Stimulated activated CD4-positive, alpha-beta T cell treated with anti-CD3 and anti-CD28 coated beads, Interleukin-15, amount 100 ng/mL, for 48 hours (primary cell): Measurements from ENCODE around the gene IL1RAPL2.

Source experiments
- DNase-seq, 2 donors: peaks; one replicate each; pipeline ENCODE4 v3.0.0-alpha.2; 2020; ENCODE audit warnings: low read depth in 2 of 2

The IL1RAPL2 gene

DNA sequence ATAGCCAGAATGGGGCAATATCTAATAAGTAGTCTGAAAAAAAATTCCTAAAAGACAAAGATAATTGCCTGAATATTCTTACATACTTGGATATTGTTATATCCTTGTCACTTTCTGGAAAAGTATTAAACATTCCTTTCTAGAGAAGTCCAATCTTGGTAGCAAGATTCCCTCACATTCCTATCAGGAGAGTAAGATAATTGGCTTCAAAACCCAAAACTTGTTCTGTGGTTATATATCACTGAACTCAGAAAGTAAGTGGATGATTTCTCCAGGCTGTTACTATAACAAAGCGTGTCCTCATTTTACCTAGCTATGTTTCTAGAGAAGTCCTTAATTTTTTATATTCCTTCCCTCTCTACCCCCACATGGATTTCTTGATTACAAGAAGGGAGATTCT, 700.5 kb downstream of the IL1RAPL2 start:
- DNase-seq: no peak

DNA sequence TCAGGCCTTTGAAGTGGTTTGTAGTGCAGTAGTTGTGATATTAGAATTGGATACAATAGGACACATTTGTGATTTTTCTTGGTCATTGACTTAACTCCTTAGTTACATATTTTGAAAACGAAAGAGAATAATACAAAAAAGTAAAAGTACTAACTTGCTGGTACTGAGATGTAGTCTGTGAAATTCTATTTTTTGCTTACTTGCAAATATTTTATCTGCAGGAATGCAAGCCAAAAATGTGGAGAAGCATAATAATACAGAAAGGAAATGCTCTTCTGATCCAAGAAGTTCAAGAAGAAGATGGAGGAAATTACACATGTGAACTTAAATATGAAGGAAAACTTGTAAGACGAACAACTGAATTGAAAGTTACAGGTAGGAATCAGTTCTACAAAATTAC, 701.2 kb downstream of the IL1RAPL2 start:
- DNase-seq: no peak

DNA sequence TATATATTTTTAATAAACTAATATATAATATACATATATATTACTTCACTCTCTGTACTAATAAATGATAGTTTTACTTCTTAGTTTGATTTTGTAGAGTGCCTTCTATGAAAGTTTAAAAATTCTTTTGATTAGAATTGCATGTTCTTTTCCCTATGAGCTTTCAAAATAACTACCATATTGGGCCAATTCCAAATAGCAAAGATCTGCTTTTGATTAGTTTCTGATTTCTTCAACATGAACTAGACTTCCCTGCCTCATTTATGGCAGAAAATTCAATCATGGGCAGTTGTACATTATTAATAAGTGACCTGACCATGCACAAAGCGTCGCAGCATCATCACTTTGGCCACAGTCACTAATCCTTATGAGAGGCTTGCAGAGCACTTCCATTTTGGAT, 703.4 kb downstream of the IL1RAPL2 start:
- DNase-seq: no peak

DNA sequence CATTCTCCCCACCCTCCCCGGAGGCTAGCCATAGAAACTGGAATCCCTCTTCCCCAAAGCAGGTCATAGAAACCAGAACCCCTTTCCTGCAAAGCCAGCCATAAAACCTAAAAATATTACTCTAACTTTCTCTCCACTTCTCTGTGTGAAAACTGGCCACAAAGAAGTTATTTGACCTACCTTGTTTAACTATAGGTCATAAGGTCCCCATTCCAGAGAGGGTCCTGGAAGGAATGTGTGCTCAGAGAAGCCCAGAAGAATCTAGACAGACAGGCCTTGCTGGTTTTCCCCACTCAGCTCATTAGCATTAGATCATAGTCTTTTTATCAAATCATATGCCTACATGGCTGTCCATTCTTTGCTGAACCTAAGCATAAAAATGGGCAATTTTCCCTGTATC, 707.3 kb downstream of the IL1RAPL2 start:
- no peak for DNase-seq

DNA sequence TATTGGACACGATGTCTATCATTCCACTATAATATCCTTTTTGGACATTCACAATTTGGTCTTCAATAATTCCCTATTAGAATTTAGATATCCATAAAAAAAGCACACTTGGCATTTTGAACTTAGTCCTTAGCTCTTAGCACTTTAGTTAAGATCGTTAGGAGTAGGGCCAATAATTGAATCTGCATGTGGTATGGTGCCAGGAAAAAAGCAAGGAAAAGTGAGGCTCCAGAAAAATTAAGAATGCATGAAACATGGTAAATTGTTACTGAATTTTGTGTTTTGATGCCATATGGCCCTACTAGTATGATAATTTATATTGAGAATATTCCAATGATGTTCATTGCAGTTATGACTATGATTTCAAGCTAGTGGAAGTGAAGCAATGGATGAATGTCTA, 708.1 kb downstream of the IL1RAPL2 start:
- DNase-seq: no peak

DNA sequence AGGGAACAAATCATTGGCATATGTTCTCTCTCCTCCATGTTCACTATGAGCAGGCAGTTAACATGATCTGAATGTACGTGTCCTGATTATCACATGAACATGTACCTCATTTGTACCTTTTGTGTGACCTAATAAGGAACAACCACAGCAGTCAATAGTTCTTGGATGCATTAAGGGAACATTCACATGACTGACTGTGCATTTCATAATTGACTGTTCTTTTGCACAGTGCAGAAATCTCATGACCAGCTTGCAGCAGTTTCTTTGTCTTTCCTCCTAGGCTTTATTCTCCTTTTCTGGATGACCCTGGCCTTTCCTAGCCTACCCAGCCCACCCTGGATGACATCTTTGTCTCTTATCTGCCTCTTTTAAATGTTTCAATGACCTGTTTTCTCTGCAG, 711.1 kb downstream of the IL1RAPL2 start:
- no peak for DNase-seq

DNA sequence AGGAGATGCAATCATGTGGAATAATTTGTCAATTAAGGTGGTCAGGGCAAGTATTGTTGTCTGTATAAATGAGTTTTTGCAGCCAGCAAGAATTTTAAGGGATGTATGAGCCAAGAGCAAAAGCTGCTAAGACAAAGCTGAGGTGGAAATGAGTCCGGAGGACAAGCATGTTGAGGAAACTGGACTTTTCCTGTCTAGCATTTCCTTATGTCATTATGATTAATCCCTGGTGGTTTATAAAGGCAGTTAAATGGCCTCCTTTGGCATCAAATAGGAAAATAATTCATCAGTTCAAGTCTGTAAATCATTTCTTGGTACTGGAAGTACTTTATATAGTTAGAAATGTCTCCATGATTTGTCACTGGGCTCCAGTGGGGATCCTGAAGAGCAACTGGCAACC, 716.1 kb downstream of the IL1RAPL2 start:
- DNase-seq: no peak

DNA sequence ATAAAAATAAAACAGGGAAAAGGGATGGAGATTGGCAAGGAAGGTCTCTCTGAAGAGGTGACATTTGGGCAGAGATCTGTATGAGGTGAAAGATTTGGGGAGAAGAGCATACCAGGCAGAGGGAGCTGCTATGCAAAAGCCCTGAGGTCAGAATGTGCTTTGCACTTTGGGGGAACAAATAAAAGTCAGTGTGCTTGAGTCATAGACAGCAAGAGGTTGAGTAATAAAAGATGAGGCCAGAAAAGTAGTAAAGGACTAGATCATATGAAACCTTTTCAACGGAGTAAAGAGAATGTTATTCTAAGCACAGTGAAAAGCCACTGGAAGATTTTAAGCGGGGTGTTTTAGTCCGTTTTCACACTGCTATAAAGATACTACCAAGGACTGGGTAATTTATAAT, 731.0 kb downstream of the IL1RAPL2 start:
- no peak for DNase-seq

DNA sequence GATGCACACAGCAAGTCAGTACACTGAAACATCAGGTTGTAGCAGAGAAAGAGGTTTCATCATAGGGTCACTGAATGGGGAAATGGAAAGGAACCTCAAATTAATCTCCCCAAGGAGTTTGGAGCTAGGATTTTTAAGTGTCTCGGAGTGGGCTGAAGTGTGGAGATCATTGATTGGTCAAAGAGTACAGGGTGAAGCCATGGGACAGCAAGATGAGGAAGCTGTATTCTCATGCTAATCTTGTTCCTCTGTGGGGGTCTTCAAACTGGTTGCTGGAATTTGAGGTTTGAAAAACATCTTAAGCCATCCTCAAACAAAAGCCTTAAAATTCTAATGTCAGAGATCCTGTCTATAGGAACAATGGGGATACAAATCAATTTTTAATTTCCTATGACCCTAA, 733.3 kb downstream of the IL1RAPL2 start:
- no peak for DNase-seq

DNA sequence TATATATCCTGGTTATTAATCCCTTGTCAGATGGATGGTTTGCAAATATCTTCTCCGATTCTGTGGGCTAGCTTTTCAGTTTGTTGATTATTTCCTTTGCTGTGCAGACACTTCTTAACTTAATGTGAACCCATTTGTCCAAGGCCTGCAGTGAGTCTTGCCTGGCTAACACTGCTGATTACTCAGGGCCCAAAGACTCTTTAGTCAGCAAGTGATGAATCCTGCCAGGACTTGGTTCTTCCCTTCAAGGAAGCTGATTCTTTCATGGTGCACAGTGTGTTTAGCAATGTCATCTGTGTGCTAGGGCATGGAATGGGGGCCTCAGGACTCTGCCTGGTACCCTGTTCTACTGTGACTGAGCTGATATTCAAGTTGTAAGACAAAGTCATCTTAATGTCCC, 736.2 kb downstream of the IL1RAPL2 start:
- DNase-seq: no peak

DNA sequence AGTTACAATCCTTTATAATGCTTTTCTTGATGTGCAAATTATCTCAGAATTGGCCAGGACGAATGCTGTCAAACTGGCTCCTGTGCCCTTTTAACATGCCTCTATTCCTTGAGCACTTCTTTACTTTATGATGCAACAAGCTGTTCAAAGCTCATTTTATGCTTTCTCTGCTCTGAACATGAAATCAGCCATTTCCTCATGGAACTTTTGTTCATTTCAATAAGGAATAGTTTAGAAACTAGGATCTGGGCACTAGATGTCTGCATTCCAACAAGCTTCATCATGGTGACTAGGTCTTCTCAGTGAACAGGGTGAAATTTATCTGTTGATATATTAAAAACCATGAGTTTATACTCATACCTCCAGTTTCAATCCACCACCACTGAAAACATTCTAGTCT, 741.8 kb downstream of the IL1RAPL2 start:
- no peak for DNase-seq

DNA sequence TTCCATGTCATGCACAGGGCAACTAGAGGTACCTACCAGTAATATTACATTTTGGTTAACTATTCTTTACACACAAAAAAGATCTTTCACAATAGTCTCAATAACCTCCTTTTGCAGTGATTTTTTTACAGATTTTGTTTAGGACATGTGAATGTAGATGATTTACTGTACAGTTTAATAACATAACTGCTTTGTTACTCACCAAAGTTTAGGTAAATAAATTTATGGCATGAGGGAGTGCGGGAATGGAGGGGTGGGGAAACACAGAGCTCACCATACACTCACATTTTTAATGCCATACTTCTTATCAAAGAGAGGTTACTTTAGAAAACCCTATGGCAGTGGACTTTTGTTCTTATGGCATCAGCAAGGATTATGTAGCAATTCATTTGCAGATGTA, 747.6 kb downstream of the IL1RAPL2 start:
- no peak for DNase-seq

DNA sequence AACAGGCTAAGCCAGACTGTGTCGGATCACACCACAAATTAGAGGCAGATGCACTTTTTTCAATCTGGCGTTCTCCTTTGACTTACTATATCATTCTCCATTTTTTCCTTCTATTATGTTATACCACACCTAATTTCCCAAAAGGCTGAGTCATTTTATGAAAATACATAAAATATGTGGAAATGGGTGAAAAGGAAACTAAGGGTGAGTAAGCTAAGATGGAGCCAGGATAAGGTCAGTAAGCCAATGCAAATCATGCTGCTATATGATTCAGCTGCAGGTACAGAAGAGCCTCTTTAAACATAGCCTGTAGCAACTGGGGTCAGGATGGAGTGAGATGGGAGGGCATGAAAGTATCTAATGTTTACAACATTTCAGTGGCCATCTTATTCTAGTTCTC, 748.5 kb downstream of the IL1RAPL2 start:
- no peak for DNase-seq

DNA sequence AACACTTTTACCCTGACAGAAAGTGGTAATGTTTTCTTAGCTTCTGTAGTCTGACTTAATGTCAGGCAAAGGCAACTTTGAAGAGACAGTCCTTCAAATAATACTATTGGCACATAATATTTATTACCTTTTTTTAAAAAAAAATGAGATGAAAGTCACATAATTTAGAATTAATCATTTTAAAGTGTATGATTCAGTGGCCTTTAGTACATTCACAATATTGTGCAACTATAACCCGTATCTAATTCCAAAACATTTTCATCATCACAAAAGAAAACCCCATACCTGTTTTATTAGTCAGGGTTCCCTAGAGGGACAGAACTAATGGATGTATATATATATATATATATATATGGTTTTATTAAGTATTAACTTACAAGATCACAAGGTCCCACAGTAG, 749.2 kb downstream of the IL1RAPL2 start:
- no peak for DNase-seq

DNA sequence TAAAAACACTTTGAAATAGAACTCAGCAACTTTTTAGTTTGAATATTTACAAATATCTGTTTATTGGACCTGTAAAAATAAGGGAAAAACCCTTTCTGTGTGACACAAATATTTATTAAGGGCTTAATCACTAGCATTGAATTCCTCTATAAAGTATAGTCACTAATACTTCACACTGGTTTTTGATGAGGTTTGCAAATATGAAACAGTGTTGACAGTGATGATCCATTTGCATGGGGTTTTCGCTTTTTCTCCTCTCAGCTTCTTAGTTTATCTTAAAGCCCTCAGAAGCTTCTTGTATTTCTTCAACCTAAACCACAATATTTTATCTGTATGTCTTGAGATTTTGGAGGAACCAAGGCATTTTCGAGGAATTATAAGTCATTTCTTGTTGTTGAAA, 751.1 kb downstream of the IL1RAPL2 start:
- no peak for DNase-seq

DNA sequence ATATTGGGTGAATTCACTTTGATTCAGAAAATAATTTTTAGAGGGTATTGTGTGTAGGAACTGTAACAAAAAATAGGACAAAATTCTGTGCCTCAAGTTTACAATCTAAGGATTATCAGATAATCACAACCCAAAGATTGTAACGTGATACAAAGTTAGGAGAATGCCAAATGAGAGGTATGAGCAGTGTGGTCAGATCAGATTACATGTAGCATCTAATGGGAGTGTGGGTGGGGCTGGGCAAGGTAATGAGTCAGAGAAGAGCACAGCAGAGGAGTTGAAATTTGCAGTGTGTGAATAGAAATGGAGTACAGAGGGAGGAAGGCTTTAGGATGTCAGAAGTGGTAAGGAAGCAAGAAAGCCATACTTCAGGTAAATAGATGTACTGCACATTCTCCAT, 757.9 kb downstream of the IL1RAPL2 start:
- no peak for DNase-seq

DNA sequence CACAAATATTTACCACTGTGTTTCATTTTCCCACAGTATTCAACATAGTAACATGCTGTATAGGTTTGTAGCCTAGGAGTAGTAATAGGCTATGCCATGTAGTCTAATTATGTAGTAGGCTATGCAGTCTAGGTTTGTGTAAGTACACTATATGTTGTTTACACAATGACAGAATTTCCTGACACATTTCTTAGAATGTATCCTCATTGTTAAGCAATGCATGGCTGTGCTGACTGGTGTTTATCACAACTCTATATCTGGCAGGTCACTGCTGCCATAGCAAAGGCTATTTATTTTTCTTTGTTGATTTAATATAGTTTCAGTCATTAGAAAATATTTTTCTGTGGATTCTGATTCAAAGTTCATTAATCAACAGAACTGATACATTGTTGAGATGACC, 762.8 kb downstream of the IL1RAPL2 start:
- DNase-seq: no peak

DNA sequence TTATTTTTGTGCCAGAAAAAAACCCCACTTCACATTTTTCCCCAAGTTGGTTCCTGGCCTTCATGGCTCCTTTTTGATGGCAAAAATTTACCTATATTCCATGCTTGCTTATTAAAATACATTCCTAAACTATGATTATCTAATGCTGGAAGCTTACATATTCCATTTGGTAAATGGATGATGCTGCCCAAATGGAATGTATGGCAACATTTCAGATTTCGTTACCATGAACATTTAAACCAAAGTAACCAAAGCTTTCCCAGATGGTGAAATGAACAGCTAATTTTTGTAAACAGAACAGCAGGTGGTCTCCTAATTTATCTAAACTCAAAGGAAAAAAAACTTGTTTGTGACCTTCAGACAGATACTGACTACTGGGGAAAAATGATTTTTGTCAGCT, 765.2 kb downstream of the IL1RAPL2 start:
- DNase-seq: no peak

DNA sequence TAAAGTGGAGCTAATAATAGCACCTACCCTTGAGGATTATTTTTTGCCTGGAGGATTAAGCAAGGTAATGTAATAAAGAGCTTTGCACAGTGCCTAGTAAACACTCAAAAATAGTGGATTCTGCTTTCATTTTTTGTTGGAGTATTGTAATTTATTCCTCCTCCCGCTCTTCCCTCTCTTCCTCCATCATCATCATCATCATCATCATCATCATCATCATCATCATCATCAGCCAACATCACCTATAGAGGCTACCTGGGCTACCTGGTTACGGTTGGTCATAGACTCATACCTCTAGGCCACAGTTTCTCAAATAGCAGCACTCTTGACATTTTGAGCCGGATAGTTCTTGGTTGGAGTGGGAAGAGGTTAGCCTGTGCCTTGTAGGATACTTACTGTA, 781.4 kb downstream of the IL1RAPL2 start:
- DNase-seq: no peak

DNA sequence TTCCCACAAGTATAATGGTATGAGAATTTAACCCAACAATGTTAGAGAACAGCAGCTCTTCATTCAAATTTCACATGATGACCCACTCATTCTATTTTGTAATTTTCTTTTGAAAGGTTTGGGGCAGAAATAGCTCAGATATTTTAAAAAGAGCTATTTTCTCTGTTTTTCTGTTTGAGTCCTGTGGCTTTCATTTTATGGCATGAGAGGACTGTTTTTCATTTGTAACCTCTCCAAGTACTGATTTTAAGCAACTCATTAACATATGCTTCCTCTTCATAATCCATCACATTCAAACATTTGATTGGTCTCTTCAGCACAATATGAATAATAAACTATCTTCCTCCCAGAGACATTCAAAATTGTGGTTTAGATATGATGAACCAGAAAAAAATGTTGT, 783.5 kb downstream of the IL1RAPL2 start:
- no peak for DNase-seq

DNA sequence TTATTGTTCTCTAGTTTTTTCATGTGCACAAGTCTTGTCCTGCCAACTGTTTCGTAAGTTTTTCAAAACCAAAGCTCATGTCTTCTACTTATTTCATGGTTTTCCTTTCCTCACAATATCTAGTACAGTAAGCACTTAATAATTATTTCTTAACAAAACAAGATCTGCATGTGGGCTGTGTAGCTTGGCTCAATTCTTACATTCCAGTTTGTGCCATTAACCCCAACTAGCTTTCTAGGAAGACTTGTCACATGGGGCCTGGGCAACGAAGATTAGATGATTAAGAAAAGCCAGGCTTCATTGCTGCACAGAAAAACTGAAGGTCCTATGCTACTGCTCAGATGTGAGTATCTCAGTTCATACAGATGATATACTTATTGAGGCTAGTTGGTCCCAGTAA, 809.8 kb downstream of the IL1RAPL2 start:
- no peak for DNase-seq

DNA sequence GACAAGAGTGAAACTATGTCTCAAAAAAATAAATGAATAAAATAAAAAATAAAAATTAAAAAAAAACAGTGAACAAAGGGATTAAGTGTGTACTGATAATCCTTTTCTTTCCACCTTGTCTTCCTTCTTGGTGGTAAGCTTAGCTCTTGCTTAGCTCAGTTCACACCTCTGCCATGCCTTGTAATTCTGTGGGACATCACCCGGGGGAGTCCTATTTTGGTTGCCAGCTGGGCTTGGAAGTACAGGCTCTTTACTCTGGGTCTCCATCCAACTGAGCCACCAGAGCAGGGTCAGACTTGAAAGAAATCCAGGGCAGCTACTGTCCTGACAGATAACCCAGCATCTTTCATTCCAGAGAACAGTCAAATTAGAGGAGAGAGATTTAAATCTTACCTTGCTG, 858.7 kb downstream of the IL1RAPL2 start:
- DNase-seq: no peak

DNA sequence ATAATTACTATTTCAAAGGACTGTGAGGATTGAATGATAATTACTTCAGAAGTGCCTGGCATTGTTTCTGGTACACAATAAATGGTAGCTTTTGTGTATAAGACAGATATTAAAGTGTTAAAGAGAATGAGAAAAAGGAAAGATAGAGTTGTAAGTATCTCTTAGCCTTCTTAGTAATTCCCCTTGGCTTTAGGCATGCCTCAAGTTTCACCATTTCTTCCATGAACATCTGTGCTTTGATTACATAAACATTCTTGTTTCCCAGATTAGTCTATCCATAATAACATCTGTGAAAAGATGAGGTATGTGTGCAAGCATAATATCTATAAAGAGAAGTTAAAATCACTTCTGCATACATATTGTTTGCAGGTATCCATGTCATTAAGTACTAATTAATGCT, 885.4 kb downstream of the IL1RAPL2 start:
- DNase-seq: no peak

DNA sequence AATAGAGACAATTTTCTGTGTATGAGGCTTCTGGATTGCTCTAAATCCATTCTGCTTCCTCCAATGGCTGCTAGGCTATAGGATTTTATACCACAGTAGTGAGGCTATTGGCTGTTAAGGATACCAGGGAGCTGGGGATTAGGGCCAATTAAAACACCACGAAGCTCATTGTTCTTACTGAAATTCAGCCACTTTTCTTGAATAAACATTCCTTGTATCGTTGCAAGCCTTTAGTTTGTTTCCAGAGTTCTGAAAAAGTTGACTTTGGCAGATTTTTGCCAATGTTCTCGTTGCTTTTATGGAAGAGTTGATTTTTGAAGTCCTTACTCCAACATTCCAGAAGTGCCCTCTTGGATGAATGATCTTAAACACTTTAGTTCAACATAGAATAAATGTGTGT, 892.8 kb downstream of the IL1RAPL2 start:
- DNase-seq: no peak

DNA sequence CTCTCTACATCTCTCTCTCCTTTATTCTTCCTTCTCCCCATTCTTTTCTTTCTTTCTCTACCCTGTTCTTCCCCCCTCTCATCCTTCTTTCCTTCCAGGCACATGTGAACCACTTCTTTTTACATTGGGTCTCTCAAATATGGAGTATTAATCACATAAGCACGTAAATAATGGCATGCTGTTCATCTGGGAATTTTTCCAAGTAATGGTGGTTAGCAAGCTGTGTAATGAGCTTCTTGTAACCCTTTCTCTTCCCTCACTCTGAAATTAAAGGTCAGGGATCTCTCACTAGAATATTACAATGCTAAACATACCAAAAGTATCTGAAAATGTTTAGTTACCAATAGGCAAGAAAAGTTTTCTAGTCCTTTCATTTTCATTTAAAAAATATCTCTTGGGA, 894.4 kb downstream of the IL1RAPL2 start:
- no peak for DNase-seq
